HG02840 (cell line): ENCODE measurements around the gene FOXR1.
"Not testable (repeated sequence)": the region's sequence is repeated elsewhere in the genome, so short reads cannot be mapped to it uniquely, and the experiment has no call there.

ENCODE experiments used
- ATAC-seq: cut with Tn5 transposase; IDR thresholded peaks from one replicate; pipeline ENCODE4 v1.9.1; 2021; ENCODE audit warnings: mild to moderate bottlenecking, moderate library complexity, moderate number of reproducible peaks; ENCODE audit not compliant: unreplicated experiment, low FRiP score

Gene FOXR1

DNA sequence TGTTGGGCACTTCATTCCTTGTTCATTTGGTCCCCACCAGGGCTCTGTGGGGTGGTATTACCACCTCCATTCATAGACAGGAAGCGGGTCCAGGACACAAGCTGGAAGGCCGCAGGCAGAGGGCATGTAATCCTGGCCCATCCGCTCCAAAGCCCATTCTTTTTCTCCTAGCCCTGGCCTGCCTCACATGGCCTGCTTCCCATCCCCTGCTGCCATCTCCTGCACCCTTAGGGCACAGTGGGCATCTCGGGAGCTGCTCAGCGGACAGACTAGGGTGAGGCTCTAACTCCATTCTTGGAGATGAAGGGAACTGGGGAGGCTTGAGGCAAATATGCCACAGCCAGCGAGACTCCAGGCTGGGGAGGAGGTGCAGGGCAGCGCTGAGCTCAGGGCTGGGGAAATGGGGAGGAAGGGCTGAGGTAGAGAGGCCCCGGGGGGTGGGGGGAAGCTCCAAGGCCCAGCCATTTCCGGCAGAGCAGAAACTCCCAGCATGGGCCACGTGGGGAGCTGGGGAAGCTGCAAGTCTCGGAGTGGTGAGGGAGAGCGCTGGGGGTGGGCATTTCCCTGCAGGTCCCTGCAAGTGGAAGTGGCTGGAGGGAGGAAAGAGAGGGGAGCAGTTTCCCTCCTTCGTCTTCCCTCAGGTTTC lies 31.5 kb upstream of the FOXR1 start:
- no peak for ATAC-seq

DNA sequence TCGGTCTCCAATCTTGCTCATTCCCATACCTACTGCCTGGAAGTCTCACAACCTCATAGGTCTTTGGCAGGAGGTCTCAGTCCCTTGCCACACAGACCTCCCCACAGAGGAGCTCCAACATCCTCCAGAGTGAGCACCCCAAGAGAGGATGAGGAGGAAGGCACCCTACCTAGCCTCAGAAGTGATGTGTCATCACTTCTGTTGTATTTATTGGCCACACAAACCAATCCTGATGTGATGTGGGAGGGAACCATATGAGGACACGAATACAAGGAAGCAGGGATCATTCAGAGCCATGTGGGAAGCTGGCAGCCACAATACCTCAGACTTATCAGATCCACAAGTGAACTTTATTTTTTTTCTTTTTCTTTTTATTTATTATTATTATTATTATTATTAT lies 24.5 kb upstream of the FOXR1 start:
- no peak for ATAC-seq

DNA sequence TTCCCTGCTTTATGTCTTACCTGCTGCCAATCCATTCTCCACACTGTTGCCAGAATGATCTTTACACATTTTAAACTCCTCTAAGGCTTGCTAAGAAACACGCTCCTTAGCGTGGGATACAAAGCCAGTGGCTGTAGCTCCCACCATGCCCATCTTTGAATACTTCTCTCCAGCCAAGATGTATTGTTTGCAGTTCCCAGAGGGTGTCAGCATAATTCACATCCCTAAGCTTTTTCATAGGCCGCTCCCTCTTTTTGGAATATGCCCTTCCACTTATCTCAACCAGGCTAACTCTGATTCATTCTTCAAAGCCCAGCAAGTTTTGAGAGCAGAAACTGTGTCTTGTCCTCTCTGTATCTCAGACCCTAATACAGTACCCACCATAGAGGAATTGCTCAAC lies 23.6 kb upstream of the FOXR1 start:
- ATAC-seq = no peak

DNA sequence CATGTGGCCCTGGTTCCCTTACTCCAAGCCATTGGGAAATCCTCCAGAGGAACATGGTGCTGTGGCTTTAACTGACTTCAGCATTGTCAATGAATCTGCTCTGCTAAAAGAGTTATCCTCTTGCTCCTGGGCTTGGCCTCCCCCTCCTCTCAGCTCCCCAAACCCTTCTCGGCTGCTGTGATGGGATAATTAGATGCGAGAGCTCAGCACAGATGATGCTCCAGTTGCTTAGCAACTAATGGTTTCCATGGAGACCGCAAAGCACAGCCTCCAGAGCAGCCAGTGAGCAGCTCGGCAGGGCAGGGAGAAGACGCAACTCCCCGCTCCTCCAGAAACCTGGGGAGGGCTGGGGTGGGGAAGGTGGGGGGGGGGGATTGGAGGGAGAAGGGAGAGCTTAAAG lies 18.3 kb upstream of the FOXR1 start:
- no peak for ATAC-seq

DNA sequence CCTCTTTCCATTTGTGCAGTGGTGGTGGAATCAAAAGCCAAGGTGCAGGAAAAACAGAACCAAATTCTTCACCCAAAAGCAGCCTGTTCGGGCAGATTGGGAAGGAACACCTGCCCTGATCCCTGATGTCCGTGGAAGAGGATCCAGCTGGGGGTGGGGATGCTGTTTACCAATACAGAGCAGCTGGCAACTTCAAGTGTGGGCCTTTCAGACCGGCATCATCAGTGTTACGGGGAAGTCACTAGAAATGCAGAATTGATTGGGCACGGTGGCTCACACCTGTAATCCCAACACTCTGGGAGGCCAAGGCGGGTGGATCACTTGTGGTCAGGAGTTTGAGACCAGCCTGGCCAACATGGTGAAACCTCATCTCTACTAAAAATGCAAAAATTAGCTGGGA lies 17.6 kb upstream of the FOXR1 start:
- not testable (repeated sequence) for ATAC-seq

DNA sequence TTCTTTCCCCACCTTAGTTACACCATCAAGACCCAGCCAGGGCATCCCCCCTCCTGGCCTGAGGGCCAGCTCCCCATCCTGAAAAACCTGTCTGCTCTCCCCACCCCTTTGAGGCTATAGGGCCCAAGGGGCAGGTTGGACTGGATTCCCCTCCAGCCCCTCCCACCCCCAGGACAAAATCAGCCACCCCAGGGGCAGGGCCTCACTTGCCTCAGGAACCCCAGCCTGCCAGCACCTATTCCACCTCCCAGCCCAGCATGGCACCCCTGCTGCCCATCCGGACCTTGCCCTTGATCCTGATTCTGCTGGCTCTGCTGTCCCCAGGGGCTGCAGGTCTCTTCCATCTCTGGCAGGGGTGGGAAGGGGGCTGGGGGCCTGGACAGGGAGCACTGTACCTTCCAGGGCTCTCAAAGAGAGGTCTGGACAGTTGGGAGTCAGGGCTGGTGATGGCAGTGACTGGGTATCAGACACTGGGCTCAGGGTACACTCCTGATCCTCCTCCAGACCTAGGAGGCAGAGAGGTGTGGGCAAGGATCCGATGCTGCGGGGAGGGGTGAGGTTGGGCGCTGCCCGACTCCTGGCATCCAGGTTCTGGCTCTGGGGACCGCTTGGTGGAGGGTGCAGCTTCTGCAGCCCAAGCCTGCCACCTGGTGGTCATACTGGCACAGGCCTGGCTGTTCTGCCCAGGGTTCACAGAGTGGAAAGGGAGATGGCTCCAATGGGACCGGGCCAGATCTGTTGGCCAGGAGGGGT lies 15.3 kb upstream of the FOXR1 start, which contains the start of gene UPK2:
Gene UPK2, plus strand, starts transcription at position 205 of the 753 bp plus-strand sequence. Its CDS starts 53 bp downstream, at position 258.
- ATAC-seq = no peak

DNA sequence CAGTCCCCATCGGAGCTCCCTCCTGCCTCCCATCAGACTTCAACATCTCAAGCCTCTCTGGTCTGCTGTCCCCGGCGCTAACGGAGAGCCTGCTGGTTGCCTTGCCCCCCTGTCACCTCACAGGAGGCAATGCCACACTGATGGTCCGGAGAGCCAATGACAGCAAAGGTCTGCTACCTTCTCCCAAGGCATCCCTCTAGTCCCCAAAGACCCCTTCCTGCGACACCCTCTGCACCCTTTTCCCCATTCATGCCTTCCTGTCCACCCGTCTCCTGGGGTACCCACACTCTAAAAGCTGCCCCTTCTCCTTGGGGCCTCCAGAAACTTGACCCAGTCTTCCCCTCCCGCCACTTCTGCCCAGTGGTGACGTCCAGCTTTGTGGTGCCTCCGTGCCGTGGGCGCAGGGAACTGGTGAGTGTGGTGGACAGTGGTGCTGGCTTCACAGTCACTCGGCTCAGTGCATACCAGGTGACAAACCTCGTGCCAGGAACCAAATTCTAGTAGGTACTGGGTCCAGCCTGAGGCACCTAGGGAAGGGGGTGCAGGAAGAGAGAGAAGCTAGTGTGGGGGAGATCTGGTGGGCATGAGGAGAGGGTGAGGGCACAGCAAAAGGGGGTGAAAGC lies 14.6 kb upstream of the FOXR1 start:
- no peak for ATAC-seq

DNA sequence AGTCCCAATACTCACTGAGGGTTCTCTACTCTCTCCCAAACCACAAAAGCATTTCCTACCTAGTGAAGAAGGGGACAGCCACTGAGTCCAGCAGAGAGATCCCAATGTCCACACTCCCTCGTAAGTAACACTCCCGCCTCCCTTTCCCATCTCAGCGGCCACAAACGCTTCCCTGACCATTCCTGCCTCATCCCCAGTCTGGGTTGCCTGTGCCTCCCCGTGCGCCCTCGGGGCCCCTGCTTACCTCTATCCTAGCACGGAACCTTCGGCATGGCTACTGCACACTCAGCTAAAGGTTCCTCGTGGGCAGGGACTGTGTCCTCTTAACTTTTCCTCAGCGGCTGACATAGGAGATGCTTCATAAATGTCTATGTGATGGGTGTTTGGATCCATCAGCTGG lies 14.0 kb upstream of the FOXR1 start:
- no peak for ATAC-seq

DNA sequence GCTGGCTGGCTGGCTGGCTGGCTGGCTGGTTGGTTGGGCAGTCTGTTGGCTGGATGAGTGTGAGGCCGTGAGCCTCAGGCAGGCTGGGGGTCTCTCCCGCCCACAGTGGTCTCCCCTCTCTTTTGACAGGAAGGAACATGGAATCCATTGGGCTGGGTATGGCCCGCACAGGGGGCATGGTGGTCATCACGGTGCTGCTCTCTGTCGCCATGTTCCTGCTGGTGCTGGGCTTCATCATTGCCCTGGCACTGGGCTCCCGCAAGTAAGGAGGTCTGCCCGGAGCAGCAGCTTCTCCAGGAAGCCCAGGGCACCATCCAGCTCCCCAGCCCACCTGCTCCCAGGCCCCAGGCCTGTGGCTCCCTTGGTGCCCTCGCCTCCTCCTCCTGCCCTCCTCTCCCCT lies 13.6 kb upstream of the FOXR1 start:
- ATAC-seq = no peak

DNA sequence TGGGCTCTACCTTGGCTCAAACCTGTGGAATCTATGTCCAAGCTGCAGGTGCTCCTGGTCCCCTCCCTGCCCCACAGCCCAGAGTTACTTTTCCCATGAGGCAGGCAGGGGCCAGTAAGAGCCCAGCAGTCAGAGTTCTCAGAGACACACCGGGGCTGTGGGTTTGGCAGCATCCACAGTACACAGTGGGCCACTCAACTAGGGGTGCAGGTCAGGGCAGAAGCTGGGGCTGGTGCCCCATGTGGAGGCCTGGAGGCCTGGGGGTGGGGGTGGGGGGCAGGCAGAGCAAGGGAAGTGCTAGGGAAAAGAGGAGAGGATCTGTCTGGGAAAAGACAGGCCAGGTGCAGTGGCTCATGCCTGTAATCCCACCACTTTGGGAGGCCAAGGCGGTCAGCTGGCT lies 13.0 kb upstream of the FOXR1 start:
- ATAC-seq = no peak

DNA sequence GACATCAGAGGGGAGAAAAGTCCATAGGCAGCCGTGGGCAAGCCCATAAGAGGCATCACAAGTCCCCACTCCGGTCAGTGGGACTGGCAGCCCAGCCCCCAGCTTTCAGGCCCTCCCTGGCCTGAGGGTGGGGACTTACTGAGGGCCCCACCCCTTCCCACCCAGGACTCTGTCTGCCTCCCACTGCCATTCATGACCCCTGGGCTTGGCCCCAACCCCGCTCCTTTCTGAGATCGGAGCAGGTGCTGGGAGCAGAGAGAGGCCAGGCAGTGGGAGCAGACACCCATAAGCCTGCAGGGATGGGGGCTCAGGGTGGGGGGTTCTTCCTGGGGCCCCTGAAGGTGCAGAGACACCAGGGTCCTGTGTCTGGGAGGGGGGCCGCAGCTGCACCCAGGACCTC lies 10.4 kb upstream of the FOXR1 start:
- no peak for ATAC-seq

DNA sequence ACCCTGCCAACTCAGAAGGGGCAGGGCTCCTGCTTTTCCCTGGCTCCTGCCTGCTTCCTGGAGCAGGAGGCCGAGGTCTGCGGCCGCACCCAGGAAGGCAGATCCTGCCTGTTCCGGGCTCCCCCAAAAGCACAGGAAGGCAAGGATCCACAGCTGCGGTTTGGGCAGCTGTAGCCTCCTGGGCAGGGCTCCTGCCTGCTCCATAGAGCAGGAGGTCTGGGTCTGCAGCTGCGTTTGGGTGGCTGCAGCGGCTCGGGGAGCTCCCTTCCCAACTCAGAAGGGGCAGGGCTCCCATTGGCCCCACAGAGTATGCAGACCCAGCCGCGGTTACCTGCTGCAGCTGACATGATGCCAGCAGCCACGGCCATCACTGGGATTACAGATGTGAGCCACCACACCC lies 10.0 kb upstream of the FOXR1 start:
- no peak for ATAC-seq

DNA sequence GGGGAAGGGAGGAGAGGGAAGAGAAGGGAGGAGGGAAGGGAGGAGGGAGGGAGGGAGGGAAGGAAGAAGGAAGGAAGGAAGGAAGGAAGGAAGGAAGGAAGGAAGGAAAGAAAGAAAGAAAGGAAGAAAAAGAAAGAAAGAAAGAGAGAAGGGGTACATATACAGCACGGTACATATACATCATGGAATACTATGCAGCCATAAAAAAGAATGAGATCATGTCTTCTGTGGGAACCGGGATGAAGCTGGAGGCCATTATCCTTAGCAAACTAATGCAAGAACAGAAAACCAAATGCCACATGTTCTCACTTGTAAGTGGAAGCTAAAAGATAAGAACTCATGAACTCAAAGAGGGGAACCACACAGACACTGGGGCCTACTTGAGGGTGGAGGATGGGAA lies 2.1 kb upstream of the FOXR1 start:
- not testable (repeated sequence) for ATAC-seq

DNA sequence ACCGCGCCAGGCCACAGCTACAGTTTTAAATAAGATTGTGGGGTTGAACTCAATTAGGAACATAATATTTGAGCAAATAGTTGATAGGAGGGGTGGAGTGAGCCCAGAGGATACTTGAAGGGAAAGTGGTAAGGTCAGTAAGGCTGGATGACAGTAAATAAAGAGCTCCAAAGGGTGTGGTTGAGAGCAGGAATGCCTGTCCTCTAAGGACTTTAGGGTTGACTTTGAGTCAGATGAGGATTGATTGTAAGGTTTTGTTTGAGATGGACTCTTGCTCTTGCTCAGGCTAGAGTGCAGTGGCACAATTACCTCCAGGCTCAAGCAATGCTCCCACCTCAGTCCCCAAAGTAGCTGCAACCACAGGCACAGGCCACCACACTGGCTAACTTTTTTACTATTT lies 2.4 kb downstream of the FOXR1 start:
- ATAC-seq = no peak

DNA sequence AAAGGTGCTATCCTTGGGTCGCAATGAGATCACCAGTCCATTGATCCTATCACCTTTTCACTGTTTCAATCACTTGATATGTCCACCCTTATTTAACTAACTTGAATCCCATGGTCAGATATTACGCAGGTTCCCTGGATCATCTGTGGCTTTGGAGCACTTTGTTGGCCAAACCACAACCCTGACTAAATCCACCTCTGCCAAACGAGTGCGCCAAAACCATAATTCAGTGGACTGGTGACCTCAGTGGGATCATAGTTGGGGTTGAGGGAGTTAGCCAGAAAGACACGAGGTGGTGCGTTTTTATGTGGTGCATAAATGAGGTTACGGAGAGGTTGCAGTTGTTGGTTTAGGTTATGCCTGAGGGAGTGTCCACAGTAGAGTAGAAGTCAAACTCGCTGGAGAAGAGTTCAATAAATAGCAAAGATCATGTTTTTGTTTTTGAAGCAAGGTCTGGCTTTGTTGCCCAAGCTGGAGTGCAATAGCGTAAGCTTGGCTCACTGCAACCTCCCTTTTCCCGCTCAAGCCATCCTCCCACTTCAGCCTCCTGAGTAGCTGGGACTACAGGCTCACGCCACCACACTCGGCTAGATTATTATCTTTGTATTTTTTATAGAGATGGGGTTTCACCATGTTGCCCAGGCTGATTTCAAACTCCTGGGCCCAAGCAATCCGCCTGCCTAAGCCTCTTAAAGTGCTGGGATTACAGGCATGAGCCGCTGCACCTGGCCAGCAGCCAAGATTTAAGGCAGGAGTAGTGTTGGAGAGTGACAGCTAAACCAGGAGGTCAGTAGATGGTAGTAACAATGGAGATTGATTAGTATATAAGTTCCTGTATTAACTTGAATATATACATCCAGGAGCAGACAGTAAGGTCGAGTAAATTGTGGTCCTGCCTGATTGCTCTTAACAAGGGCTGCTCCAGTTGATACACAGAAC lies 4.5 kb downstream of the FOXR1 start:
- ATAC-seq = no peak

DNA sequence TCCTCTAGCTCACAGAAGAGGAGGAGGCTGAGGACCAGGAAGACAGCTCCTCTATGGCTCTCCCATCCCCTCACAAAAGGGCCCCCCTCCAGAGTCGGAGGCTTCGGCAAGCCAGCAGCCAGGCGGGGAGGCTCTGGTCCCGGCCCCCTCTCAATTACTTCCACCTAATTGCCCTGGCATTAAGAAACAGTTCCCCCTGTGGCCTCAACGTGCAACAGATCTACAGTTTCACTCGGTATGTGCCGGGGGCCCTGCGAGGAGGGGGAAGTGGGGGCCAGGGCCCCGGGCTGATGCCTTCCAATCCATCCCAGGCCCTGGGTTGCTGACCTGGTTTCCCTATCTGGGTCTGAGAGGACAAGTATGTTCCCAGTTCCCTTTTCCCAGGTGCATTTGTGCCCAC lies 7.9 kb downstream of the FOXR1 start:
- no peak for ATAC-seq

DNA sequence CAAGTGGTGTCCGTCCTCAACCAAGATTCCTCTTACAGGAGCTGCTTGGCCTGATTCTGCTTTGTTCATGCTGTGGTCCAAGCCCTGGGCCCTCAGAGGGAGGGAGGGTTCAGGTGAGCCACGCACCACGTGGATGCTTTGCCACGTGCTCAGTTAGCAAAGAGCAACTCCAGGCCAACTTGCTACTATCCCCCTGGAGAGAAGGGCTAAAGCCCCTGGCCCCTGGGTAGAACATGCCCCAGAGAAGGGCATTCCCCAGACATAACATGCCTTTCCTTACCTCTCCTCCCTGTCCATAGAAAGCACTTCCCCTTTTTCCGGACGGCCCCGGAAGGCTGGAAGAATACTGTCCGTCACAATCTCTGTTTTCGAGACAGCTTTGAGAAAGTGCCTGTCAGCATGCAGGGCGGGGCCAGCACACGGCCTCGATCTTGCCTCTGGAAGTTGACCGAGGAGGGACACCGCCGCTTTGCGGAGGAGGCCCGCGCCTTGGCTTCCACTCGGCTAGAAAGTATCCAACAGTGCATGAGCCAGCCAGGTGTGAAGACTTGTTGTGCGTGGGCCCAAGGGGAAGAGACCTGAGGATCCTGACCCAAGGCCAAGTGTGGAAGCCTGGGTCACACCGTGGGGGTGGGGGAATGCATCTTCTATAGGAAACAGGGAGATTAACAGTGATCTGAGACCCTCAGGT lies 8.8 kb downstream of the FOXR1 start:
- no peak for ATAC-seq

DNA sequence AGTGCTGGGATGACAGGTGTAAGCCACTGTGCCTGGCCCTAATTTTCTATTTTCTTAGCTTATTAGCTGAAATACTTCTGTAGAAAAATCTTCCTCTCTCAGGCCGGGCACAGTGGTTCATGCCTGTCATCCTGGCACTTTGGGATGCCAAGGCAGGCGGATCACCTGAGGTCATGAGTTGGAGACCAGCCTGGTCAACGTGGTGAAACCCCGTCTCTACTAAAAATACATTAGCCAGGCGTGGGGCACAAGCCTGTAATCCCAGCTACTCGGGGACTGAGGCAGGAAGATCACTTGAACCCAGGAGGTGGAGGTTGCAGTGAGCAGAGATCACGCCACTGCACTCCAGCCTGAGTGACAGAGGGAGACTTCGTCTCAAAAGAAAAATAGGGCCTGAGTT lies 12.8 kb downstream of the FOXR1 start:
- ATAC-seq = not testable (repeated sequence)

DNA sequence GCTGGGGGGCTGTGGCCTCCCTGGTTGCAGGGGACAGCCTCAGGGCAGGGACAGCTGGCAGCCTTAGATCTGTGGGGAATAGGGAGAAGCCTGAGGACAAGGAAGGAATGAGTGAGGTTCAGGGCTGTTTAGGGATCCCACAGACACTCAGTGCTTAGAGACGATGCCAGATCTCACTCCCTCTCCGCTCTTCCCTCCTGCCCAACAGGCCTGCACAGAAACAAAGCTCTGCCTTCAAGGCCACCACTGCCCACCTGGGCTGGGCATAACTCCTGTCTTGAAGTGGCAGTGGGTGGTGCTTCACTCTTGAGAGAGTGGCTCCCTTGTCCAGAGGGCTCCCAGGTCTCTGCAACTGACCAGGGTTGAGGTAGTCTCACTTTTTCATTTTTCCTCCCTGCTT lies 13.3 kb downstream of the FOXR1 start:
- no peak for ATAC-seq

DNA sequence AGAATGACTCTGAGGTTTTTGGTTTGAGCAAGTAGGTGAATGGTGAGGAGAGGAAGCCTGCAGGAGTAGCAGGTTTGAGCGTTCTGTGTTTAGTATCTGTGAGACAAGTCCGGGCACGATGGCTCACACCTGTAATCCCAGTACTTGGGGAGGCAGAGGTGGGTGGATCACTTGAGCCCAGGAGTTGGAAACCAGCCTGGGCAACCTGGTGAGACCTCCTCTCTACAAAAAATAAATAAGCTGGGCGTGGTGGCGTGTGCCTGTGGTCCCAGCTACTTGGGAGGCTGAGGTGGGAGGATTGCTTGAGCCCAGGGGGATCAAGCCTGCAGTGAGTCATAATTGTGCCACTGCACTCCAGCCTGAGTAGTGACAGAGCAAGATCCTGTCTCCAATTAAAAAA lies 16.7 kb downstream of the FOXR1 start:
- ATAC-seq = no peak
